GM18517 (cell line): ENCODE measurements around the gene ELMO3.
A peak's percentile ranks its signal among the peaks of the same experiment; 100 is the strongest.

Source experiments
- ATAC-seq: cut with Tn5 transposase; IDR thresholded peaks from one replicate; pipeline ENCODE4 v1.9.1; 2021; ENCODE audit warnings: mild to moderate bottlenecking, moderate library complexity; ENCODE audit not compliant: unreplicated experiment

Gene ELMO3

DNA sequence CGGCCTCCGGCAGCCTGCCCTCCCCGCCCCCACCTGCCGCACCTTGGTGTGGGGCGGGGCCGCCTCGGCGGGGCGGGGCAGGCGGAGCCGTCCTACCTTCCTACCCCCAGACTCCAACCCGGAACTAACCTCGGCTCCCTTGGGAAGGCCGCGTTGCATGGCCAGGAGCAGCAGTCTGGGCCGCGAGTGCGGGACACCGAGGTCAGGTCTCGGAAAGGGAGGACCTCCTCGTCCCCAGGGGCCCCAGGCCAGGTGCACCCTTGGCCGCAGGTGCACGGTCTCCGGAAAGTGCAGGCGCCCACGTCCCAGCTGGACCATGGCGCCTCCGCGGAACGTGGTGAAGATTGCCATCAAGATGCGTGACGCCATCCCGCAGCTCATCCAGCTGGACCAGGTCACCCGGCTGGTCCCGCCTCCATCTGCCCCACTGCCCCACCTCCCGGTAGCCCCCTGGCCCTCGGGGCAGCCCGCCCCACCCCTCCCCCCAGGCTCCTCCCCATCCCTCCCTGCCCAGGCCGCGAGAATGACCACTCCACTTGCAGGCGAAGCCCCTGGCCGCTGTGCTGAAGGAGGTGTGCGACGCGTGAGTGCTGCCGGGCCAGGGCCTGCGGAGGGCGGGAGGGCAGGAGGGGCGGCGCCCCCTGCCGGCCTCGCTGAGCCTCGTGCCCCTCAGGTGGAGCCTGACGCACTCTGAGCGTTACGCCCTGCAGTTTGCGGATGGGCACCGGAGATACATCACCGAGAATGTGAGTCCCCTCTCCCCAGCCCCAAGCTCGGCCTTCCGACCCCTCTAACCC is at the start of gene ELMO3:
TSS of gene ELMO3 (plus strand) at position 121 of the 797 bp plus-strand sequence. CDS start at position 317, 196 bp downstream.
- no peak for ATAC-seq

DNA sequence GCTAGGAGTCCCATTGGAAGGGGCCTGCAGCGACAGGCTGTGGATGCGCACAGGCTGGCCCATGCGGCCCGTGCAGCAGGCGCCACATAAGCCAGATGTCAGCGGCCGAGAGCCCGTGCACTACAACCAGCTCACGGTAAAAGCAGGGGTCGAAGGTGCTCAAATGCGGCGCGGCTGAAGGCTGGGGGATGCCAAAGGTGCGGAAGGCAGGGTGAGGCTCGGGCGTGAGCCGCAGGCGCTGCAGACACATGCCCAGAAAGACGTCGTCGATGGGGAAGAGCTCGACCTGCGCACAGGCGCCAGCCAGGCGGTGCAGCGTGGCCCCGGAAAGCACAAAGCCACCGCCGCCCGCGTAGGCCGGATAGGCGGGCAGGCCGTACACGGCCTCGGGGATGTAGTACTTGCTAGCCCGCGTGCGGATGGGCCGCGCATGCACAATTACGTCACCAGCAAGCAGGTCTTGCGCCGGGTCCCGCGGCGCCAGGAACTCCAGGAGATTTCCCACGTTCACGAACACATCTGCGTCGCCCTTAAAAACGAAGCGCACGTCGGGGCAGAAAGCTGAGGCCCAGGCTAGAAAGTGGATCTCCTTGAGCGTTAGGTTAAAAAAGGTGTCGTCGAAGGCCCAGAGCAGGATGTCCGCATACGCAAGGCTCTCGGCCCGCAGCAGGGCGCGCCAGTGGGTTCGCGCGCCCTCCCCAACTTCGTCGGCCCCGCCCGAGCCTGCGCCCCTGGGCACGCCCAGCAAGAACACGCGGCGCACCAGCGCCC is 49.5 kb upstream of the ELMO3 start:
- ATAC-seq, result no peak

- peak; percentile 28 for ATAC-seq
These were observed 48.7 kb upstream of the ELMO3 start for GRCh38 chr16:67150047-67150832.

GRCh38 chr16:67150833-67151396 is 48.0 kb upstream of the ELMO3 start, which contains the start of gene B3GNT9:
Gene B3GNT9 (minus strand): TSS chr16:67150998. CDS start chr16:67150485, 513 bp downstream.
- ATAC-seq, result peak; percentile 44

DNA sequence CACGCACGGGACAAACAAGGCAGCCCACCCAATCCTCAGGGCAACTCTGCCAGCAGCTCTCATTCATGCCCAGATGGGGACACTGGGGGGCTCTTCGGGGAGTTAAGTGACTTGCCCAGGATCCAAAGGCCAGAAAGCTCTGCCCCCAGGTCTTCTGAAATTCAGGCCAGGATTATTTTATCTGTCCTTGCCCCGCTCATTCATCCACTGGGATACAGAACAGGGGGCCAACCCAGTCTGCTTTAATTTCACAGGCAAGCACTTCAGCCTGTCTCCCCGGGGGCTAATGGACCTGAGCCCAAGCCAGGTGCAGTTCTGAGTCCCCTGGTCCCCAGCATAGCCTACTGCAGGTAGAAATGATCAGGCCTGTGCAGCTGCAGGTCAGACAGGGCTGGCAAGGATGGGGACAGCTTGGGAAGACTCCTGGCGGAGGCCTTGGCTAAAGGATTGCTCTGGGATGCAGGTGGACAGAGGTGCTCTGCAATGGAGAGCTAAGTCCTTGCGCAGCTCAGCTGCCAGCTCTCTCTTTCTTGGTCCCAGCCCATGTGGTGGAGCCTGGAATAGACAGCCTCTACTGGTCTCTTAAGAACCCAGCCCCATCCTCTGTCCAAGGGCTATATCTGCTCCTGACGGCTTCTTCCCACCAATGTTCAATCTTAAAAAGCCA is 47.4 kb upstream of the ELMO3 start:
- ATAC-seq, result no peak

GRCh38 chr16:67154578-67155294 is 44.2 kb upstream of the ELMO3 start:
- ATAC-seq, result no peak

DNA sequence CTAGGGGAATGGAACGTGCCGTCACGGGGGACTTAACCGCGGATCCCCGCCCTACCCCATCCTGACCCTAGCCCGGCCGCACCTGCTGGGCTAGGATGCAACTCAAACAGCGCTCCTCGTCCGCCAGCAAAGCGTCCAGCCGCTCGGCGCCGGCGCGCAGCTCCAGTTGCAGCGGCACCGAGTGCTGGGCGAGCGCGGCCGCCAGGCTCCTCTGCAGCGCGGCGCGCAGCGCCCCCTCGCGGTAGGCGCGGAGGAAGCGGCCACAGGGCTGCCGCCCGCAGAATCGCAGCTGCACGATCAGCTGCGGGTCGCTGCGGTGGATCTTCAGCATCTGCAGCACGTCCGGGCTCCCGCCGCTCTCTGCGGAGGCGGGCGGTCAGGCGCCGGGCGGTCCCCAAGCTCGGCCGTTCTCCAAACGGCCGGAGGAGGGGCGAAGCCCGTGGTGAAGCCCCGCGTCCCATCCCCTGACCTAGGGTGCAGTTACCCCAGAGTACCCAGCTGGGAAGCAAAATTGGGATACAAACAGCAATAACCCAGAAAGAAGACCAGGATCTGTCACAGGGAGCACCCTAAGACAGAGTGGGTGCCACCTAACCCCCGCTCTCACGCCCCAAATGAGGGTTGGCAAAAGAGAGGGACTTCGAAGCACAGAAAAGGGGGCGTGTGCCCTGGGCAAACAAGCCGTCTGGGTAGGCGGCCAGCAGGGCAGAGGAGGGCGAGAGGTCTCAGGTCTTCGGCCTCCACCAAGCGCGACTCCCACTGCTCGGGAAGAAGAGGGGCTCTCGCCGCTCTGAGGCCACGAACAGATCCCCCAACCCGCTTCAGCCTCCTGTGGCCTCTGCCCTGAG is 43.4 kb upstream of the ELMO3 start:
- no peak for ATAC-seq

DNA sequence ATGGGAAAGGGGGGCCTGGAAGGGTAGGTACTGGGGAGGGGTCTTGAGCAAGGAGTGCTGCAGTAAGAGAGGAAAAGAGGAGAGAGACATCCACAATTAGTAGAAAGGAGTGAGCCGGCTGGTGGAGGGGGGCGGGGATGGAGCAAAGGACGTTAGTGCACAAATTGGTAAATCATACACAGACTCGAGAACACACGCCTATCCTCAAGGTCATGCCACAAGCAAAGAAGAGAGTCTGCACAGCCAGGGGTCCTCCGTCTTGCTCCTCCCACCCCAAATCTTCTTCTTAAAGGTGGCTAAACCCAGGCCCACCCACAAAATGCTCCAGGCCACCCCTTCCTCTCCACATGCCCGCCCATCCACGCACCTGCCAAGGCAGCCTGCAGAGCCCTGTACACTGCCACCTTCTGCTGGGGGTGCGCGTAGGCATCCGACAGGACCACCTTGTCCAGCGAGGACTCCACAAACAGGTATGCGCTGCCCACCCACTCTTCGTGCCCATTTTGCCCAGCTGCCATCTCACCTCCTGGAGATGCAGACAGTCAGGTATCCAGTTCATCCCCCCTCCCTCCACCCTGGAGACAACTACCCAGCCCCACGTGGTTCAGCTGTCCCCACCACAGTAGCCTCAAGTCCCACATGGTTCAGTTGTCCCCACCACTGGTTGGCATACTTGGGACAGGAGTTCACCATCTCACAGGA is 42.6 kb upstream of the ELMO3 start:
- ATAC-seq, result no peak

DNA sequence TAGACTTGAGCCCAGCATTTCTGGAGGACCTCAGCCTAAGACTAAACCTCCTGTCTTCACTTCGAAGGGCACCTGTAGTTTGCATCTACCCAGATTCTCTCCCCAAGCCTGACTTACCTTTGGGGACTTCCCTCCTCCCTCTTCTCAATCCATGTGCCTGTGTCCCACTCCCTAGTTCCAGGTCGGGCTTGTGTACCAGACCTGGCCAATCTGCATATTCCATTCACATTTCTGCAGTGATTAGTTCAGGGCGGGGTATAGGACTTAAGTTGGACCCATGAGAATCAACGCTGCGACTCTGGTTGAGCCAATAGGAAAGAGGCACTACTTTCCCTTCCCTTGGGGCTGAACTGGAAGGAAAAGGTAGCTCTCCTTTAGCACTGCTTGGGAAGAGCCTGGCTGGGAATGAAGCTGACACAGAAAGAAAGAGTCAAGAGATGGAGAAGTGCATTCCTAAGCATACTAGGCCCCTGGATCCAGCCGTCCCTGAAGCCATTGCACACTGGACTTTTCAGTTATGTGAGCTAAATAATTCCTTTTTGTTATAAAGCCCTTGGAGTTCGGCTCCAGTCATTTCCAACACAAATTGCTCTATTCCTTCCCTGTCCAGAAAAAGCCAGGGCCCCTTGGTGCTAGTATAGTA is 41.7 kb upstream of the ELMO3 start:
- no peak for ATAC-seq

GRCh38 chr16:67157892-67158635 is 40.9 kb upstream of the ELMO3 start:
- ATAC-seq, result no peak

DNA sequence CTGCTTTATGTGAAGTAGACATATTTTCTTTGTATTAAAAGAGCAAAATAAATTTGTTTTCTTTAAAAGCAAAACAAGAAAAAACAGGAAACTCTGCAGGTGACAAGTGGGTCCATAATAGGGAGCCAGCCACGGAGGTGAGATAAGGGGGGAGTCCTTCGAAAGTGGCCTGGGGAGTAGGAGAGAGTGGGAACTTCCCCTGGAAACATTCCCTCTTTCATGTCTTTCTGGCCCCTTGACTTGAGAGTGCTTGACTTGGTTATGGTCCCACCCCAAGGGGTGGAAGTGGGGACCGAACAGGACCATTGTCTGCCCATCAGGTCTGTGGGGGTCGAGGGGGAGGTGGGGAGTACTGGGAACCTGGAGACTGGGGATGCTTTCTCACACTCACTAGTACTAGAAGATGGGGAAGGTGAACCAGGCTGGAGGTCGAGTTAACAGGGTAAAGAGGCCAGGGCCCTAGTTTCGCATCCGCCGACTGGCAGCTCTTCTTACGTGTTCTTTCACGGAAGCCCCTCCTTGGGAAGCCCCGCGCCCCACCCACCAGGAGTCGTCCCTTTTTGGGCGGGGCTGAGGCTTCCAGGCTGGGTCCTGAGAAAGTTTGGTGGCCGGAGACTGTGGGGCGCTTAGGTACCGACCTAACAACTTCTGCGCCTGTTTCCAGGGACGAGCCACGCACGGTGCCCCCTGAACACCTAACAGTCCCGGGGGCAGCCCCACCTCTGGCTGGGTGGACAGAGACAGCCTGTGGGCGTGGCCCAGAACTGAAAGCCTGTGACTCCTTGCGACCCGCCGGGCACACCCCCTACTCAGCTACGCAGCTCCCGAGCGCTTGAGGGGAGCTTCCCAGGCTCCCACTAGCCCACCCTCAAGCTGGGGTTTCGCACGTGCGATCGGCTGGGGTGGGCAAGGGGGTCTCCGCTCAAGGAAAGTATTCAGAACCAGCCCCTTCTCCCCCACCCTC is 40.0 kb upstream of the ELMO3 start:
- peak; percentile 40 for ATAC-seq

GRCh38 chr16:67161595-67162058 is 37.3 kb upstream of the ELMO3 start:
- ATAC-seq, result no peak

DNA sequence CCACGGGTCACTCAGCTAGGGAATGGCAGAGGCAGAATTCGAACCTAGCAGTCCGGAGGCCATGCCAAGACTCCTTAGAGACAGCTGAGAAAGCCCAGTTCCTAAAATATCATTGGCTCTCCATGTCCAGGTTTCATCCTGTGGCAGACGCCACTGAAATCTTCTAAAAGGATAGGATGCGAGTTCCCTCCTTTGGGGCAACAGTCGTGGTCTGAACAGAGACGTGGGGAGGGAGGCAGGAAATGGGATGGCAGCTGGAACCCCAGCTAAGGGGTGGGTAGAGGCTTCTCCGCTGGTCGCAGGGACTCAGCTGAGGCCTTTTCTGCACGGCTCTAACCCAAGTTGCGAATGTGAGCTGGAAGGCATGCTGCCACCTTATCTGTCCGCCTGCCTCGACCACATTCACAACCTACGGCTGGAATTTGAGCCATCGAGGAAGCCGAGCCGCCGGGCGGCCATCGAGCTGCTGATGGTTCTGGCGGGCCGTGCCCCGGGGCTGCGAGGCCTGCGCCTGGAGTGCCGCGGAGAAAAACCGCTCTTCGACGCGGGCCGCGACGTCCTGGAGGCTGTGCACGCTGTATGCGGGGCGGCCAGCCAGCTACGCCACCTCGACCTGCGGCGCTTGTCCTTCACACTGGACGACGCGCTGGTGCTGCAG is 36.3 kb upstream of the ELMO3 start:
- ATAC-seq, result no peak

GRCh38 chr16:67163164-67163998 is 35.5 kb upstream of the ELMO3 start:
- ATAC-seq, result no peak
